ENCODE data around the gene TOX2.

Gene TOX2

DNA sequence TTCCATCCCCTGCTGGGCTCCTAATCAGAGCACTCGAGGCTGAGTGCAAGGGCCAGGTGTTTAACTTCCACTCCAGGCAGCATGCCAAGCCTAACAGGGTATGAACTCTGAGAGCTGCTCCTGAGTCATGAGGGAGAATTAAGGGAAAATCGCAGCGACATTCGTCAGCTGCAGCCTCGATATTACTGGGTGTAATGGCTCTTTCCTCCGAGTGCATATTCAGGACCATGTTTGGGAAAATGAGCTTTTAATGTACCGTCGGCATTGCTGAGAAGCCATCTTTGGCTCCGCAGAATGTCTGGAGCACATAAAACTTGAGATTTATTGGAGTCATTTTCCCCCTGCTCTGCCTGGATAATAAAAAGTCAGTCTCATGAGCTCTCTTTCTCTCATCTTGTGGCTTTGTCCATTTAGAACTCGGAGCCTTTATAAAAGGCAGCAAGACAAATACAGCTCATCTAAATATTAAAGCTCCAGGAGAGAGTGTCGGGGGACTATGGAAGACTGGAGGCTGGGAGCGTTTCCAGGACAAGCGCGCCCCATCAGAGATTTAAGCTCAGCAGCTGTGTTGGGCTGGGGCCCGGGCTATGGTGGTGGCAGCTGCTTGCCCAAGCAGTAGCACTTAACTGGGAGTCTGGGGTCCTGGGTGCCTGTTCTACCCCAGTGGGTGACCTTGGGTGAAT, 103.7 kb downstream of the TOX2 start:
- DNase-seq (ENCODE audit: low read depth, low spot score), result no peak

- DNase-seq (ENCODE audit: low read depth, low spot score), result no peak
Observed at GRCh38 chr20:44018942-44019637, 104.4 kb downstream of the TOX2 start.

DNA sequence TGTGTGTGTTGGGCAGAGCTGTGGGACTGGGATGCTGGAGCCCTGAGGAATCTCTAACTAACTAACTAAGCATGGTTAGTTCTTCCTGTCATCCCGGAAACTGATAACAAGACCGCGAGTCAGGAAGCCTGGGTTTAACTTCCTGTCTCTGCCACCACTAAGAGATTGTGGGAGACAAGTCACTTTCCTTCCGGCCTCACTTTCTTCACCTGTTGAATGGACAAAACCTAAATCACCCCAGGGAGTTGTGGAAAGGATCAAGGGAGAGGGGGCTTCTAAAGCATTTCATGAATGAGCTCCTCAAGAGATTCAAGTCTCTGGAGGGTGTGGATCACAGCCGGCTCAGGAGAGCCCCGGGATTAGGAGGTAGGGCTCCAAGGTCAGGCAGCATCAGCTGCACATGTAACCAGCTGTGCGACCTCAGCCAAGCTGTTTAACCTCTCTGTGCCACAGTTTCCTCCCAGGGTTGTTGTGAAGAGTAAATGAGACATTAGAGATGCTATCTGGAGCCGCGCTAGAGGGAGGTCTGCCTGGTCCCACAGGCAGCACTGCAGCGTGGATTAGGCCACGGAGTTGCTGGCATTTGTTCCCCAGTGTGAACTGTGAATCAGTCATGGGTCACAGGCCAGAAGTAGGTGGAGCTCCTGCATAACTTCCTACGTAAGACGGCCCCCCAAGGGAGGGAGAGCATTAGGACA, 105.1 kb downstream of the TOX2 start:
- peak; percentile 12 for DNase-seq (ENCODE audit: low read depth, low spot score)

GRCh38 chr20:44020406-44021148, 105.9 kb downstream of the TOX2 start:
- DNase-seq (ENCODE audit: low read depth, low spot score), result peak; percentile 41

GRCh38 chr20:44021186-44021585, 106.5 kb downstream of the TOX2 start:
- no peak for DNase-seq (ENCODE audit: low read depth, low spot score)

DNA sequence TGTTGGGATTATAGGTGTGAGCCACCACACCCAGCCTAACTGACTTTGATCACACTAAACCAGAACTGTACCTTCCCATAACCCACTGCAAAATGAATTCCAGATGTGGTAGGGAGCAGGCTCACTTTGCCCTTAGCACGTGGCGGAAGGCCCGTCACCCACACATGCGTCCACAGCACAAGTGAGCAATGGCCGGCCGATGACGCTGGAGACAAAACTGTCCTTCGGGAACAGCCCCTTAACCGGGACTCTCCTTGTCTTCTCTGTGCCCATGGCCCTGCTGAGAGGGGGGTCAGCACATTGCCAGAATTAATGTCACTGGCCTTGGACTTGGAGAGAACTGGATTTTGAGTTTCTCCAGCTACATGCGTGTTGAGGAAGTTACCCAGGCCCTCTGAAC, 107.2 kb downstream of the TOX2 start:
- DNase-seq (ENCODE audit: low read depth, low spot score), result no peak

DNA sequence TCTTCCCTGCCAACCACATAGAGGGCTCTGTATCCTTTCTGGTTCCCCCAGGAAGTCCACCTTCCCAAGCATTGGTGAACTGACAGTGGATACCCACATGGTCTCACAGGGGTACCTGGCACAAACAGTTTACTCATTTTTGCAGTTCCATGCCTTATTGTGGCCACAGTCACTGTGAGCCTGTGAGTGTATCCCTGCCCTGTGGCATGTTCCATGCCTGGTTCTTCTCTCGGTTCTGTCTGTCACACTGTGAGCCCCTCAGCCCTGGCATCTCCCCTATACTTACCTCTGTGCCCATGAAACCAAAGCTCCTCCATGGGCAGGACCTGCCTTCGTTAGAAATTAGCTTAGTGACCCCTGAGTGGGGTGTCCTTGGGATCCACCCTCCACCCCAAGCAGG, 107.8 kb downstream of the TOX2 start:
- no peak for DNase-seq (ENCODE audit: low read depth, low spot score)

GRCh38 chr20:44023515-44024371, 109.1 kb downstream of the TOX2 start:
- DNase-seq (ENCODE audit: low read depth, low spot score), result no peak

GRCh38 chr20:44024820-44025580, 110.3 kb downstream of the TOX2 start:
- no peak for DNase-seq (ENCODE audit: low read depth, low spot score)

DNA sequence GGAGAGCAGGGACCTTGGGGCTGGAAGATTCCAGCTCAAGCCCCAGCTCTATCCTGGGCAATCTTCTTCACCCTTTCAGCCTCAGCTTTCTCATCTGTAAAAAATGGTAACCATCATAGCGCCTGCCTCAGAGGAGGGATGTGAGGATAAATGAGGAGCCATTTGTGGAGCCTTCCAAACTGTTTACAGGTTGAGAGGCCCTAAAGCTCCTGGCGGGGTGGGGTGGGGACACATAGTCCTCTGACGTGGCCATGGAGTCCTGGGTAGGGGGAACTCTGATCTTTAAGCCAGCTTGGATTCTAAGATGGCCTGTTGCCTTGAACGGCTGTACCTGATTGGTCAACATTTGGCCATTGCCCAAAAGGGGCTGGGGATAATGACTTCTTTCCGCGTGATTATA, 111.1 kb downstream of the TOX2 start:
- DNase-seq (ENCODE audit: low read depth, low spot score), result no peak

DNA sequence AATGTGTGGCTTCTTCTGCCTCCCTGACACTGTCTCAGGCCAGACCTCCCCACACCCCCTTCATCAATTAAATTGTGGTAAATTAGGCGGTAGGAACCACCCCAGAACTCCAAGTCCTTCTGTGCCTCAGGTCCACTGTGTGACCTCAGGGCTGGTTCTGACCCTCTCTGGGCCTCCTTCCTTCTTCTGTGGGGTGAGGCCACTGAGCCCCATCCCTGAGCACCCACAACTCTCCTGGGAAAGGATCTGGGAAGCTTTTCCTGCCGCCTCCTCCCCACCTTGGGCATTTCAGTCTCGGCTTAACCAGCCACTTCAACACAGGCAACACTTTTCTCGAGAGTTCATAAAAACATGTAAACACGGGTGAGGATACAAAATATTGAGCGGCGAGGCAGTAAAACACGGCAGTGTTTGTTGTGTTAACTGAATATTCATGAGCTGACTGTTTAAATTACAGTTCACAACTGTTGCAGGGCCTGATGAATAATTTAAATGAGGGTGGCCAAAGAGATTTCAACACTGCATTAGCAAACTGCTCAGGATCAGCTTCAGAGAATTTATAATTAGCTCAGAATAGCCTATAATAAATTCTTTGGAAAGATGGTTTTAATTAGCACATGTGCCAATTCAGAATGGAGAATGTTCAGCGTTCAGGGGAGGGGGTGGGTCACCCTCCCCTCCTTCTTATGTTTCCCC, 112.1 kb downstream of the TOX2 start:
- DNase-seq (ENCODE audit: low read depth, low spot score), result no peak

DNA sequence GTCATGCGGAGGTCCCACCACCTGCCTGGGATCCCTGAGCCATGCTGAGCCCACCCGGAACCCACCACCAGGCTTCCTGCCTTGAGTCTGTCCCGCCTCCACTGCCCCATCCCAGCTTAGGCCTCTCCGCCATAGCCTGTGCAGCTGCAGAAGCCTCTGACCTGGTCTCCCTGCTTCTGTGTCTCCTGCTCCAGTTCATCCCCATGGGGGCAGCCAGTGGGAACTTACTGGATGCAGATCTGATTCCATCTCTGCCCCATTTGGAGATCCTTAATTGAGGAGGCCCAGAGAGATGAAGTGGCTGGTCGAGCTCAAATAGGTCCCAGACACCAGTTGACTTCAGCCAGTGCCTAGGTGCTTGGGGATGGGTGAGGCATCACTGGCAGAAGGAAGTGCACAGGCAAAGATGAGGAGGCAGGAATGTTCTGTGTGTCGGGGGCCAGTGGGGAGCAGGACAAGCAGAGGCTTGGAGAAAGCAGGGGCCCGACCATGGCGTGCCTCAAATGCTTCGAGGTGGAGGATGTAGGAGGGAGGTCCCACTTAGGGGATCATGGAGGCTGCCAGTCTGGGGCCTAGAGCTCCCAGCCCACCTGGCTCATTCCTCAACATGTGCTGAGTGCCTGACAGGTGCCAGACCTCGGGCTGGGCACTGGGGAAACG, 112.8 kb downstream of the TOX2 start:
- DNase-seq (ENCODE audit: low read depth, low spot score), result no peak

- no peak for DNase-seq (ENCODE audit: low read depth, low spot score)
Observed at GRCh38 chr20:44028003-44028730, 113.5 kb downstream of the TOX2 start.

DNA sequence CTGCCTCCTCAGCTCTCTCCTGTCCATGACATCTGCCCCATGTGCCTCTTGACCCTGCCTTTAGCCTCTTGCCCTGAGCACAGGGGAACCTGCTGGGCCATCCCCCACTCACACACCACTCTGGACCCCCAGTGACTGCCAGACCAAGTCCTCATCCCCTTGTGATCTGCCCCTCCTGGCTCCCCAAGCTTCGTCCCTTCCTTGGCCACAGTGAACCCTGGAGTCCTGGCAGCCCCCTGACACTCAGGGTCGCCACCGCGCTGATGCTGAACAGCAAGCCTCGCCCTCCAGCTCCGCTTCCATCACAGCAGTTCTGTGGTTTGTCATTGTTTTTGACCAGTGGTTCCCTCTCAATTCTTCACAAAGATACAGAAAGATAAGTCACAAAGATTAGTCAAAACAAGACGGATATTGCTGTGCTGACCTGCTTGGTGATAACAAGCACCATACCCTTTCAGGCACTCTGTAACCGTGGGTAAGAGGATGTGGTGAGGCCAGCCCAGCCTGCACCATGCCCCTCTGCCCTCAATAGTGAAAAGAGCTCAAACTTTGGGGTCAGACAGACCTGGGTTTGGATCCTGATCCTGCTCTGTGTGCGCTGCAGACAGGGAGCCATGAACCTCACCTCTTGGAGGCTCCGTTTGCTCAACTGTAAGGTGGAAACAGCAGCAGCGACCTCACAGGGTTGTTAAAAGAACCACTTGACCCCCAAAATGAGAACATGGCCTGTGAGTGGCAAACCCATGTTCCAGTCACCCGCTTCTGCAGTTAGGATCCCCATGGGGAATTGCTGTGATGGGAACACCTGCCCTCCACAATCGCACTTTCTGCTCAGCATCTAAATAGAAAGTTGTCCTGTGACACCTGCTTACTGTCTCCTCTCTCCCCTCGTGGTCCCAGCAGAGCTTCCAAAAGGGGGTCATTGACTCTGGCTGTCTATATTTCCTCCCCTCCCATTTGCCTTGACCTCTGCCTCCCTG, 114.5 kb downstream of the TOX2 start:
- no peak for DNase-seq (ENCODE audit: low read depth, low spot score)

DNA sequence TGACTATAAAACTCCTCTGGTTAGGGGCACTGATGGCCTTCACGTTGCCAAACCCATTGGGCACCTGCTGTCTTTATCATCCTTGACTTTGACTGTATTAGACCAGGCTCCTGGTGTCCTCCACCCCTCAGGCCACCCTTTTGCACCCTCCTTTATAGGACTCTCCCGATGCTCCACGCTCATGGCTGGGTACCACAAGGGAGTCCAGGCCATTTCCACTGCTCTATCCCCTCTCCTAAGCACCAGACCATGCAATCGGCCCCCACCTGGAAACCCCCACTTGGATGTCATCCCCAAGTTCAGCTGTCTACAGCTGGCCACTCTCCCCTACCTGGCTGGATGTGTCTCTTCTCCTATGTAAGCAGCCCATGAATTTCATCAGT, 115.2 kb downstream of the TOX2 start:
- no peak for DNase-seq (ENCODE audit: low read depth, low spot score)

DNA sequence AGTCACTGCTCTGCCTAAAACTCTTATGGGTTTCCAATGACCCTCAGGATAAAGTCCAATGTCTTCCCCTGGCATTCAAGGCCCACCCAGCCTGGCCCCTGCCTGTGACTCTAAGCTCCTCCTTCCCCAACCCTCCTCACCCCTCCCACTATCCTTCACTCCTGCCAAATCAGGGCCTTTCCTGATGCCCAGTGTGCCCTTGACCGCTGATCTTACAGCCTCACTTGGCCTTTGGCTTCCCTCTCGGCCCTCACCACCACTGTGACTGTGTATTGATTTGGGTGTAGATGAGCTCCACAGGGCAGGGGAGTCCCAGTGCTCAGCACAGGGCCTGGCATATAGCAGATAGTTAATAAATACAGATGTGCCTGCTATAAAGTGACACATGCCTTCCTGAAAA, 115.7 kb downstream of the TOX2 start:
- no peak for DNase-seq (ENCODE audit: low read depth, low spot score)

DNA sequence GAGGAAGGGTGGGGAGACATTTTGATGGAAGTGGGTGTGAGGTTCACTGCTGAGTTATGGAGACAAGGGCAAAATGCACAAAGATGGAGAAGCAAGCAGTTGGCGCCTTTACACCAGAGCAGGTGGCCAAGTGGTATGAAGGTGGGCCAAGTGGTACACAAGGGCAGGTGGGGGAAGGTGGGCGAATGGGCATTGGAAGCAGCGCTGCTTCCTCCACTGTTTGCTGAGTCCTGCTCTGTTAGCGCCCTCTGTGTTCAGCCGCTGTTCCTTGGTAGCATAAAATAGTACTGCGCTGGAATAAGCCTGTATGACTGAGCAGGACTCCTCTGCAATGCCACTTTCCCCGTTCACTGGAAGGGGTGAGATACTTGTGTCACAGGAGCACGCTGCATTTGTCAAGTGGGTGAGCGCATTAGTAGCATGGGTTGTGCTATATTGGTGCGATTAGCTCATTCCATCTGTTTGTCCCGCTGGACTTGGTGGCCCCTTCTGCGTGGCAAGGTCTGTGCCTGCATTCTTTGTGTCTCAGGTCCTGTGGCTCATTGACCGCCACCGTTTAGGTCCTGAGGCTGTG, 116.4 kb downstream of the TOX2 start:
- no peak for DNase-seq (ENCODE audit: low read depth, low spot score)
